Measurements from ENCODE around the gene NUP50.
A peak's percentile ranks its signal among the peaks of the same experiment; 100 is the strongest.

Gene NUP50, protein sequence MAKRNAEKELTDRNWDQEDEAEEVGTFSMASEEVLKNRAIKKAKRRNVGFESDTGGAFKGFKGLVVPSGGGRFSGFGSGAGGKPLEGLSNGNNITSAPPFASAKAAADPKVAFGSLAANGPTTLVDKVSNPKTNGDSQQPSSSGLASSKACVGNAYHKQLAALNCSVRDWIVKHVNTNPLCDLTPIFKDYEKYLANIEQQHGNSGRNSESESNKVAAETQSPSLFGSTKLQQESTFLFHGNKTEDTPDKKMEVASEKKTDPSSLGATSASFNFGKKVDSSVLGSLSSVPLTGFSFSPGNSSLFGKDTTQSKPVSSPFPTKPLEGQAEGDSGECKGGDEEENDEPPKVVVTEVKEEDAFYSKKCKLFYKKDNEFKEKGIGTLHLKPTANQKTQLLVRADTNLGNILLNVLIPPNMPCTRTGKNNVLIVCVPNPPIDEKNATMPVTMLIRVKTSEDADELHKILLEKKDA

GRCh38 chr22:45163451-45164269 lies at the start of gene NUP50:
Gene NUP50, plus strand, starts transcription at chr22:45163925. Its CDS starts 4,253 bp downstream, at chr22:45168178.
- DNase-seq = peak; percentile 68 to 90

GRCh38 chr22:45120440-45120839 lies 43.3 kb upstream of the NUP50 start:
- no peak for DNase-seq

GRCh38 chr22:45120931-45121330 lies 42.8 kb upstream of the NUP50 start:
- no peak for DNase-seq

DNA sequence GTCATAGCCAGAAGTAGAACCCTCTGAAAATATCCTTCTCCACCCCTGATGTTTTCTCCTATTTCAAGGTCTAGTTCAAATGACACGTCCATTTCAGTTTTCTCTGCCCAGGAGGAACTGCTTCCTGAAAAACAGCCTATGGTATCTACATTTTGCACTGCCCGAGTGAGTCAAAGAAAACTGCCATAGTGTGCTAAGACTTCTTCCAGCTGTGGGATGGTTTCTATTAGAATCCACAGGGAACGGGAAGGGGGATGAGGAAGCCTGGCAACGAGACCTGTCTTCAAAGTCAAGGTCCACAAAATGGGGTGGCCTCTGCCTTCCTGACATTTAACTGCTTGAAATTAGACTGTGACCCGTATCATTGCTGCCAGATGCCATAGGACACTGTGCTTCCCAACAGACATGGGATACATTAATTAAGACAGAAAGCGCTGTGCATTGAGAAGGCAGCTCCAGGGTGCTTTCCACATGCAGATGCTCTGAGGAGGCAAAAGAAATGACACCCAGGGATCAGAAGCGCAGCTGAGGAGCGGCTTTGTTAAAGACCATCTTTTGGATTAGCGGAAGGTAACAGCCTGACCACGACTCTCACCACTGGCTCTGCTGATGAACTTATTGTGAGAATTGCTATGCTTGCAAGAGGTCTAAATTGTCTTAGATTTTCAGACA lies 39.4 kb upstream of the NUP50 start:
- no peak for DNase-seq

- DNase-seq = no peak
Measured at GRCh38 chr22:45125188-45125587, 38.5 kb upstream of the NUP50 start.

DNA sequence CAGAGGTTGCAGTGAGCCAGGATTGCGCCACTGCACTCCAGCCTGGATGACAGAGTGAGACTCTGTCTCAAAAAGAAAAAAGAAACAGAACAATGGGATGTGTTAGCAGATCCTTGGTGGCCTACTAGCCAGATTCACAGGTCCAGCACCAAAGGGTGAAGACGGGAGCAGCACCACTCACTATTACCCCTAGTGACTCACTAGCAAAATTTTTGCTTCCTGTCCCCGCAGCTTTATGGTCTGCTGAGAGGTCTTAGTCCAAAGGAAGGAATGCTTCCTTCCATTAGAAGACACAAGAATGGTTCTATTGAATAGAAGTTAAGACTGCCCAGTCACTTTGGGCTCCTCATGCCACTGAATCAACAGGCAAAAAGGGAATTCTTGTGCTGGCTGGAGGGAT lies 35.9 kb upstream of the NUP50 start:
- DNase-seq = no peak

DNA sequence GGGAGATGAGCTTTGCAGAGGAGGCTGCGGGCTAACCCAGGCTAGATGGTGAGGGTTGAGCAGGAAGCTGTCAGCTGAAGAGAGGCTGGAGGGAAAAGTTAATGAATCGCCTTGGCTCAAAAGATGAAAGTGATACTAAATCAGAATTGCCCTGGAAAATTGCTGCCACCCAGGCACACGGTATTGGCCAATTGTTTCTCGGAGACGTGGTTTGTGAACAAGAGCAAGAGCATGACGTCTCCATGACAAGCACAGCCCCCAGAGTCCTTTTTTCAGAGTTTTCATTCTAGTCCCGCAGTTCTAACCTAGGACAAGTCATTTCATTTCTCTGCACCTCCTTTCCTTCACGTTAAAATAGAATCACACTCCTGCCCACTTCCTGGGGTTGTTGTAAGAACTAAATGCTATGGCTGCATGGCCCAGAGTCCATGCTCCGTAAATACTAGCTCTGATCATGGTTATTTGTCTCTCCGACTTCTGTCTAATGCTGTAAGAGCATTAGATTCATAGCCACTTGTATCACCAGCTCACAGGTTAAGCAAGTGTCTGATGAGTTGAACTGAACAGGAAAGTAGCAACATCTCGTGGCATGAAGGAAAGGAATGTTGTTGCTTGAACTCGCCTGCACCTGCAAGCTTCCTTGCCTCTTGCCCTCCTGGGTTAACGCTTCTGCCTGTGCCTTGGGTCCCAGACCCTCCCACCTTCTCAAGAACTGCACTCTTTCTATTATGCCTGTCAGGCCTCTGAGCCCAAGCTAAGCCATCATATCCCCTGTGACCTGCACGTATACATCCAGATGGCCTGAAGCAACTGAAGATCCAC lies 33.8 kb upstream of the NUP50 start:
- peak in 1 of 2 donors; percentile 64 for DNase-seq

DNA sequence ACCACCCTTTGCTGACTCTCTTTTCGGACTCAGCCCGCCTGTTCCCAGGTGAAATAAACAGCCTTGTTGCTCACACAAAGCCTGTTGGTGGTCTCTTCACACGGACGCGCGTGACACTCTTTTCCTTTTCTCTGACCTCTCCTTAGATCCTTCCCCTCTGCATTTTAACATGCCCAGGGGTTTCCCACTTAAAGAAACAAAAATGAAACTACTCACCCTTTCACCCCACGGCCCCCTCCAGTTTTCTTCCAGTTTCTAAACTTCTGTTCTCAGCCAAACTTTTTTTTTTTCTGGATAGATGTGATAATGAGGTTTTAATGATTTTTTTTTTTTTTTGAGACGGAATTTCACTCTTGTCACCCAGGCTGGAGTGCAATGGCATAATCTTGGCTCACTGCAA lies 32.8 kb upstream of the NUP50 start:
- DNase-seq = peak in 1 of 2 donors; percentile 29

- peak; percentile 3 to 63 for DNase-seq
Measured at GRCh38 chr22:45131749-45132148, 32.0 kb upstream of the NUP50 start.

GRCh38 chr22:45134313-45134712 lies 29.4 kb upstream of the NUP50 start:
- DNase-seq = no peak

DNA sequence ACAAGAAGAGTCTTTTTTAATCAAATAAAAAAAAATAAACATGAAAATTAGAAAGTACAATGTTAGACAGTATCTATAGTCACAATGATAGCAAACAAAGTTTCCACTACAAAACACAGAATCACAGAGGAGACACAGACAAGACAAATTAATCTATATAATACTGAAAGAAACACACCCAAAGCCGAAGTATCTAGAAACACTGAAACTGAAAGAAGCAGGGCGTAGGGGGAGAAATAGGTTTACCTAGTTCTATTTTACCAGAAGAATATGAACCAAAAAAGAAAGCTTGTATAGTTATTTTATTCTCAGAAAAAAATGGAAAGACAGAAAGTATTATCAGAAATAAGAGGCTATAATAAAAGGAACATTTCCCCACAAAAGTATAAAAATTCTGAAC lies 27.1 kb upstream of the NUP50 start:
- no peak for DNase-seq

DNA sequence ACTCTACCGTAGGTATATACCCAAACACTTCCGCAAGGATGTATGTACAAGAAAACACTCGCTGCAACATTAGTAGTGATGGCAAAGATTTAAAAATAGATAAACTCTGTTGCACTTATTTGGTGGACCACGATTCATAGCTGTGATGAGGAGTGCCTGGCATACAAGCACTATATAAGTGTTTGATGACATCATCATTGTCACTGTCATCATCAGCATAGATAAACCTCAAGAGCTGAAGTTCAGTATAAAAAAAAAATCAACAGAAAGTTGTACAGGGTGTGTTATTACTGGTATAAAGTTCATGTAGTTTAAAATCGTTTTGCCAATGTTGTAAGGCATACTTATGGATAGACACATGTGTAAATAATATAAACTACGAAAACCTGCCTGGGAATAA lies 24.0 kb upstream of the NUP50 start:
- no peak for DNase-seq

DNA sequence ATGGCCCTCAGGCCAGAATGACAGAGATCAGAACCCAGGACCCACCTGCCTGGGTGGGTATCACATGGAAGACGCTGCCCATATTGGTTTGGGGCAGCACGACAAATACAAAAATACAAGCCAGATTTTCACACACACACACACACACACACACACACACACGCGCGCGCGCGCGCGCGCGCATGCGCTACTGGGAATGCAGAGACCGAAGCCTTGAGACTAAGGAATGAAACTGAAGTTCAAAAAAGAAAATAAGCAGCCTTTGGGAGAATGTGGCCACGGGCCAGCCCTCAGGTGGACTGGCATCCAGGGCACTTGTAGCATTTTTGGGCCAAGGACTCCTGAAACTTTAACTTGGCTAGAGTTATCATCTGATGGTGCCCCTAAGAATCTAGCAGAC lies 21.3 kb upstream of the NUP50 start:
- no peak for DNase-seq

GRCh38 chr22:45144916-45145315 lies 18.8 kb upstream of the NUP50 start:
- no peak for DNase-seq

DNA sequence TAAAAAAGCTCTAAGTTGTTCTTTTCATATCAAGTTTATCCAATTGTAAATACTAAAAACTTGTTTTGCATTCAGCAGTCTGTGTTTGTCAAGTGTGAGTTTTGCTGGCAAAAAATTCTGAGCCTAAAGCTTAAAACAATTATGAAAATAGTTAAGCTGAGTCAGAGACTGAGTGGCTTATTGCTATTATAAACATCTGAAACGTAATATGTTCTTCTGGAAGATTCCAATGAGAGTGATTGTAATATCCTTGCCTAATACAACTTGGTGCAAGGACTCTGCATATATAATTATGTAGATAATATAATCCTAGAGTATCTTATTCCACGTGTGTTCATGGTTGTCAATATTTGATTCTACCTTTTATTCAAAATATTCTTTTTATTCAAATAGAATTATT lies 14.1 kb upstream of the NUP50 start:
- DNase-seq = no peak

GRCh38 chr22:45150139-45150538 lies 13.6 kb upstream of the NUP50 start:
- DNase-seq = no peak

- peak in 1 of 2 donors; percentile 84 for DNase-seq
Measured at GRCh38 chr22:45151503-45151902, 12.2 kb upstream of the NUP50 start.

GRCh38 chr22:45154383-45154782 lies 9.3 kb upstream of the NUP50 start:
- DNase-seq = no peak

GRCh38 chr22:45155050-45155840 lies 8.5 kb upstream of the NUP50 start:
- no peak for DNase-seq

- no peak for DNase-seq
Measured at GRCh38 chr22:45157907-45158306, 5.8 kb upstream of the NUP50 start.

- DNase-seq = no peak
Measured at GRCh38 chr22:45159652-45160462, 3.9 kb upstream of the NUP50 start.

All from bone marrow (tissue), 2 donors.